ENCODE data around the gene HSP90AA1. TPM values are rescaled to one million over a fixed set of nuclear protein-coding genes. Genes with fewer than 3 reads are reported as not detected.
A peak's percentile ranks its signal among the peaks of the same experiment; 100 is the strongest.
"Not testable (repeated sequence)": the region's sequence is repeated elsewhere in the genome, so short reads cannot be mapped to it uniquely, and the experiment has no call there.

The HSP90AA1 gene
- 74.6 TPM for total RNA-seq

GRCh38 chr14:102086972-102087761 is at the start of gene HSP90AA1:
Gene HSP90AA1, minus strand, starts transcription at chr14:102087044. Its CDS starts 666 bp downstream, at chr14:102086378.
- H3K9me3 ChIP-seq (ENCODE audit: control insufficient read depth in 3 of 3, low read length in 3 of 3): no peaks in the 10 kb centered on the region
- peak within 1 kb of the TSS; percentile 82 to 88 (median 86) for H3K4me3 ChIP-seq (ENCODE audit: low read length in 3 of 3)
- H3K4me1 ChIP-seq (ENCODE audit: control insufficient read depth in 3 of 3, insufficient read depth in 3 of 3, low read length in 3 of 3): peaks cover 21 to 38% (median 22%) of the 10 kb centered on the region in 3 donors
- H3K27me3 ChIP-seq (ENCODE audit: control insufficient read depth in 3 of 3, insufficient read depth in 3 of 3, low read length in 3 of 3): no peaks in the 10 kb centered on the region
- peak within 1 kb of the TSS; percentile 93 to 96 (median 94) for H3K9ac ChIP-seq (ENCODE audit: low read depth in 1 of 3, low read length in 3 of 3)
- H3K27ac ChIP-seq (ENCODE audit: low read depth, low read length): peak within 1 kb of the TSS; percentile 96
- peaks cover 27 to 40% (median 34%) of the 10 kb centered on the region in 3 donors for H3K36me3 ChIP-seq (ENCODE audit: control insufficient read depth in 3 of 3, insufficient read depth in 3 of 3, low read length in 3 of 3)

GRCh38 chr14:102135456-102135855 is 48.6 kb upstream of the HSP90AA1 start:
- not testable (repeated sequence) for H3K9ac ChIP-seq (ENCODE audit: low read depth in 1 of 3, low read length in 3 of 3); H3K36me3 ChIP-seq (ENCODE audit: control insufficient read depth in 3 of 3, insufficient read depth in 3 of 3, low read length in 3 of 3); H3K27ac ChIP-seq (ENCODE audit: low read depth, low read length); H3K27me3 ChIP-seq (ENCODE audit: control insufficient read depth in 3 of 3, insufficient read depth in 3 of 3, low read length in 3 of 3); H3K4me1 ChIP-seq (ENCODE audit: control insufficient read depth in 3 of 3, insufficient read depth in 3 of 3, low read length in 3 of 3); H3K9me3 ChIP-seq (ENCODE audit: control insufficient read depth in 3 of 3, low read length in 3 of 3); H3K4me3 ChIP-seq (ENCODE audit: low read length in 3 of 3)

- H3K4me1 ChIP-seq (ENCODE audit: control insufficient read depth in 3 of 3, insufficient read depth in 3 of 3, low read length in 3 of 3); H3K27ac ChIP-seq (ENCODE audit: low read depth, low read length); H3K9me3 ChIP-seq (ENCODE audit: control insufficient read depth in 3 of 3, low read length in 3 of 3); H3K27me3 ChIP-seq (ENCODE audit: control insufficient read depth in 3 of 3, insufficient read depth in 3 of 3, low read length in 3 of 3); H3K4me3 ChIP-seq (ENCODE audit: low read length in 3 of 3); H3K9ac ChIP-seq (ENCODE audit: low read depth in 1 of 3, low read length in 3 of 3); H3K36me3 ChIP-seq (ENCODE audit: control insufficient read depth in 3 of 3, insufficient read depth in 3 of 3, low read length in 3 of 3): not testable (repeated sequence)
Measured at GRCh38 chr14:102134719-102135118, 47.9 kb upstream of the HSP90AA1 start.

- H3K4me3 ChIP-seq (ENCODE audit: low read length in 3 of 3); H3K27ac ChIP-seq (ENCODE audit: low read depth, low read length); H3K9ac ChIP-seq (ENCODE audit: low read depth in 1 of 3, low read length in 3 of 3); H3K27me3 ChIP-seq (ENCODE audit: control insufficient read depth in 3 of 3, insufficient read depth in 3 of 3, low read length in 3 of 3); H3K9me3 ChIP-seq (ENCODE audit: control insufficient read depth in 3 of 3, low read length in 3 of 3); H3K36me3 ChIP-seq (ENCODE audit: control insufficient read depth in 3 of 3, insufficient read depth in 3 of 3, low read length in 3 of 3); H3K4me1 ChIP-seq (ENCODE audit: control insufficient read depth in 3 of 3, insufficient read depth in 3 of 3, low read length in 3 of 3): not testable (repeated sequence)
Measured at GRCh38 chr14:102134021-102134420, 47.2 kb upstream of the HSP90AA1 start.

- no peaks in the 10 kb centered on the region for H3K9me3 ChIP-seq (ENCODE audit: control insufficient read depth in 3 of 3, low read length in 3 of 3)
- H3K4me3 ChIP-seq (ENCODE audit: low read length in 3 of 3): no peak overlapping the region
- no peak overlapping the region for H3K9ac ChIP-seq (ENCODE audit: low read depth in 1 of 3, low read length in 3 of 3)
Measured at GRCh38 chr14:102131741-102132140, 44.9 kb upstream of the HSP90AA1 start.

DNA sequence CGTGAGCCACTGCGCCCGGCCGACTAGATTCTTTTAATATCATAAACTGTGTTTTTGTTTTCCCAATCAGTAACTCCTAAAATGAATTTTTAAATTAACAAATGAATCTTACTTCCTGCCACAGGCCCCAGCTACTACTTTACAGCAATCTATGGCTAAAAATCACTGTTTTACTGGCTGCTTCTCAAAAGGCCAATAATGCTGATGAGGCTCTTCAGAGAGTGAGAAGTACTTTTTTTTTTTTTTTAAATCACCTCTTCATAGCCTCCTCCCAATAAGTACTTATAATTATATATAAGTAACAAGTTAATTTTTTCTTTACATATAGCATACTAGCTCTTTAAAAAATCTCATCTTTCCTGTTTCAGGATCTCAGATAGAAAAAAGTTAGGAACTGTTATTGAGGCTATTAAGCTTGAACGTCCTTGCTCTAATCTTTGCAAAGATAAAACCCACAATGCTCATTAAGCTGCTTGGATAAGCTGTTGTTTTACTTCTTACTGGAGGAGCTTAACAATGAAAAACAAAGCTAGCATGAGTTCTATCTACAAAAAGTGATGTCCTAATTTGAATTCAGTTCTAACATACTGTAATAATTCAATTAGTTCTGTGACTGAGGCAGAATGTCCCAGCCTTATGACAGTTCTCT is 40.1 kb upstream of the HSP90AA1 start:
- Histone ChIP-seq H3K9me3 (ENCODE audit: control insufficient read depth in 3 of 3, low read length in 3 of 3) (no peaks in the 10 kb centered on the region), H3K27ac (ENCODE audit: low read depth, low read length) (no peak overlapping the region), H3K4me3 (ENCODE audit: low read length in 3 of 3) (no peak overlapping the region), H3K9ac (ENCODE audit: low read depth in 1 of 3, low read length in 3 of 3) (no peak overlapping the region), H3K36me3 (ENCODE audit: control insufficient read depth in 3 of 3, insufficient read depth in 3 of 3, low read length in 3 of 3) (no peaks in the 10 kb centered on the region), H3K27me3 (ENCODE audit: control insufficient read depth in 3 of 3, insufficient read depth in 3 of 3, low read length in 3 of 3) (no peaks in the 10 kb centered on the region), H3K4me1 (ENCODE audit: control insufficient read depth in 3 of 3, insufficient read depth in 3 of 3, low read length in 3 of 3) (no peaks in the 10 kb centered on the region)

More at GRCh38 chr14:102131741-102132140, 44.9 kb upstream of the HSP90AA1 start:
- Histone ChIP-seq H3K27me3 (ENCODE audit: control insufficient read depth in 3 of 3, insufficient read depth in 3 of 3, low read length in 3 of 3) (no peaks in the 10 kb centered on the region), H3K27ac (ENCODE audit: low read depth, low read length) (no peak overlapping the region), H3K4me1 (ENCODE audit: control insufficient read depth in 3 of 3, insufficient read depth in 3 of 3, low read length in 3 of 3) (no peaks in the 10 kb centered on the region), H3K36me3 (ENCODE audit: control insufficient read depth in 3 of 3, insufficient read depth in 3 of 3, low read length in 3 of 3) (no peaks in the 10 kb centered on the region)

GRCh38 chr14:102125546-102125945 is 38.7 kb upstream of the HSP90AA1 start:
- no peaks in the 10 kb centered on the region for H3K36me3 ChIP-seq (ENCODE audit: control insufficient read depth in 3 of 3, insufficient read depth in 3 of 3, low read length in 3 of 3)
- H3K4me1 ChIP-seq (ENCODE audit: control insufficient read depth in 3 of 3, insufficient read depth in 3 of 3, low read length in 3 of 3): no peaks in the 10 kb centered on the region
- no peaks in the 10 kb centered on the region for H3K27me3 ChIP-seq (ENCODE audit: control insufficient read depth in 3 of 3, insufficient read depth in 3 of 3, low read length in 3 of 3)
- no peaks in the 10 kb centered on the region for H3K9me3 ChIP-seq (ENCODE audit: control insufficient read depth in 3 of 3, low read length in 3 of 3)
- H3K4me3 ChIP-seq (ENCODE audit: low read length in 3 of 3): no peak overlapping the region
- no peak overlapping the region for H3K9ac ChIP-seq (ENCODE audit: low read depth in 1 of 3, low read length in 3 of 3)
- H3K27ac ChIP-seq (ENCODE audit: low read depth, low read length): no peak overlapping the region

- no peaks in the 10 kb centered on the region for H3K4me1 ChIP-seq (ENCODE audit: control insufficient read depth in 3 of 3, insufficient read depth in 3 of 3, low read length in 3 of 3)
- no peak overlapping the region for H3K27ac ChIP-seq (ENCODE audit: low read depth, low read length)
- H3K9me3 ChIP-seq (ENCODE audit: control insufficient read depth in 3 of 3, low read length in 3 of 3): no peaks in the 10 kb centered on the region
Measured at GRCh38 chr14:102124419-102124818, 37.6 kb upstream of the HSP90AA1 start.

DNA sequence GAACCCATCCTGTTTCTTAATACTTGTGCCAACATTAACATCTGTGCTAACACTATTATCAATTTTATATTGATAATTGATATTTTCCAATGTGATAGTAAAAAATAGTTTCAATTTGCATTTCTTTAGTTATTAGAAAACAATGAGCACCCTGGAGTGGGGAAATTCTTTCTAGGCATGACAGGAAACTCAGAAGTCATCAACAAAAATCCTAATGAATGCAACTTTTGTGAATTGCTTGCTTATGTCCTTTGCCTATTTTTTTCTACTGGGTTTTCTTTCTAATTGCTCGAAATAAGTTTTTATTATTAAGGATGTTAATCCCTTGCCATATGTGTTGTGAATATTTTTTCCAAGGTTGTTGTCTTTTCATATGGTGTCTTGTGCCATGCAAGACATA is 34.7 kb upstream of the HSP90AA1 start:
- no peak overlapping the region for H3K4me3 ChIP-seq (ENCODE audit: low read length in 3 of 3)
- H3K9me3 ChIP-seq (ENCODE audit: control insufficient read depth in 3 of 3, low read length in 3 of 3): no peaks in the 10 kb centered on the region
- no peak overlapping the region for H3K27ac ChIP-seq (ENCODE audit: low read depth, low read length)
- no peaks in the 10 kb centered on the region for H3K27me3 ChIP-seq (ENCODE audit: control insufficient read depth in 3 of 3, insufficient read depth in 3 of 3, low read length in 3 of 3)
- no peak overlapping the region for H3K9ac ChIP-seq (ENCODE audit: low read depth in 1 of 3, low read length in 3 of 3)
- H3K36me3 ChIP-seq (ENCODE audit: control insufficient read depth in 3 of 3, insufficient read depth in 3 of 3, low read length in 3 of 3): no peaks in the 10 kb centered on the region
- no peaks in the 10 kb centered on the region for H3K4me1 ChIP-seq (ENCODE audit: control insufficient read depth in 3 of 3, insufficient read depth in 3 of 3, low read length in 3 of 3)

More at GRCh38 chr14:102124419-102124818, 37.6 kb upstream of the HSP90AA1 start:
- Histone ChIP-seq H3K9ac (ENCODE audit: low read depth in 1 of 3, low read length in 3 of 3) (no peak overlapping the region), H3K4me3 (ENCODE audit: low read length in 3 of 3) (no peak overlapping the region), H3K27me3 (ENCODE audit: control insufficient read depth in 3 of 3, insufficient read depth in 3 of 3, low read length in 3 of 3) (no peaks in the 10 kb centered on the region), H3K36me3 (ENCODE audit: control insufficient read depth in 3 of 3, insufficient read depth in 3 of 3, low read length in 3 of 3) (no peaks in the 10 kb centered on the region)

- H3K27me3 ChIP-seq (ENCODE audit: control insufficient read depth in 3 of 3, insufficient read depth in 3 of 3, low read length in 3 of 3): no peaks in the 10 kb centered on the region
- H3K4me1 ChIP-seq (ENCODE audit: control insufficient read depth in 3 of 3, insufficient read depth in 3 of 3, low read length in 3 of 3): no peaks in the 10 kb centered on the region
- no peak overlapping the region for H3K9ac ChIP-seq (ENCODE audit: low read depth in 1 of 3, low read length in 3 of 3)
- no peaks in the 10 kb centered on the region for H3K36me3 ChIP-seq (ENCODE audit: control insufficient read depth in 3 of 3, insufficient read depth in 3 of 3, low read length in 3 of 3)
- no peak overlapping the region for H3K4me3 ChIP-seq (ENCODE audit: low read length in 3 of 3)
- H3K9me3 ChIP-seq (ENCODE audit: control insufficient read depth in 3 of 3, low read length in 3 of 3): no peaks in the 10 kb centered on the region
- no peak overlapping the region for H3K27ac ChIP-seq (ENCODE audit: low read depth, low read length)
Measured at GRCh38 chr14:102120888-102121287, 34.0 kb upstream of the HSP90AA1 start.

Data from skeletal muscle tissue (tissue), 4 donors.